ENCODE results near the gene CAPN14. TPM values are rescaled to one million over a fixed set of nuclear protein-coding genes. Genes with fewer than 3 reads are reported as not detected.

Gene CAPN14
- total and polyA plus RNA-seq, 2 experiments from 2014 or later, result 0.06 to 0.33 TPM

- Histone ChIP-seq H3K27me3 (no peaks in the 10 kb centered on the region), H3K36me3 (replicated peaks; ENCODE audit: insufficient read depth, low read depth) (no peaks in the 10 kb centered on the region), H3K4me3 (no peak overlapping the region), H3K9me2 (replicated peaks; ENCODE audit: insufficient read depth) (no peaks in the 10 kb centered on the region), H2AFZ (no peak overlapping the region), H4K20me1 (ENCODE audit: insufficient read depth, poor library complexity, severe bottlenecking) (no peaks in the 10 kb centered on the region), H3K4me1 (ENCODE audit: insufficient read depth) (peaks cover 2% of the 10 kb centered on the region), H3K79me2 (peaks cover 8% of the 10 kb centered on the region), H3K9me3 (ENCODE audit: low read depth) (no peaks in the 10 kb centered on the region), H3K4me2 (no peak overlapping the region), H3K27ac (no peak overlapping the region)
- WGBS (ENCODE audit: low lambda C conversion rate, missing lambda C conversion rate), result 79% methylated on average over 22 of the region's 22 CpGs
- DNase-seq (ENCODE audit: low spot score), result no peak
- TF ChIP-seq CTCF (IDR thresholded peaks at IDR 0.05; ENCODE audit: poor library complexity) (no peak), EZH2phosphoT487 (IDR thresholded peaks at IDR 0.05; ENCODE audit: low read depth, severe bottlenecking, unreplicated experiment) (no peak), EZH2 (IDR thresholded peaks at IDR 0.05; ENCODE audit: borderline replicate concordance) (no peak)
Measured at GRCh38 chr2:31239593-31240177, 22.4 kb upstream of the CAPN14 start.

GRCh38 chr2:31238906-31239592 lies 21.7 kb upstream of the CAPN14 start:
- no peak overlapping the region for H3K4me3 ChIP-seq
- no peaks in the 10 kb centered on the region for H4K20me1 ChIP-seq (ENCODE audit: insufficient read depth, poor library complexity, severe bottlenecking)
- TF ChIP-seq EZH2phosphoT487 (IDR thresholded peaks at IDR 0.05; ENCODE audit: low read depth, severe bottlenecking, unreplicated experiment) (no peak), CTCF (IDR thresholded peaks at IDR 0.05; ENCODE audit: poor library complexity) (no peak), EZH2 (IDR thresholded peaks at IDR 0.05; ENCODE audit: borderline replicate concordance) (no peak)
- H3K27ac ChIP-seq, result no peak overlapping the region
- DNase-seq (ENCODE audit: low spot score), result no peak
- H2AFZ ChIP-seq, result no peak overlapping the region
- no peaks in the 10 kb centered on the region for H3K27me3 ChIP-seq
- no peaks in the 10 kb centered on the region for H3K36me3 ChIP-seq (replicated peaks; ENCODE audit: insufficient read depth, low read depth)
- no peaks in the 10 kb centered on the region for H3K9me3 ChIP-seq (ENCODE audit: low read depth)
- WGBS (ENCODE audit: low lambda C conversion rate, missing lambda C conversion rate), result 95% methylated on average over 13 of the region's 13 CpGs
- H3K9me2 ChIP-seq (replicated peaks; ENCODE audit: insufficient read depth), result no peaks in the 10 kb centered on the region
- no peak overlapping the region for H3K4me2 ChIP-seq
- H3K4me1 ChIP-seq (ENCODE audit: insufficient read depth), result peaks cover 6% of the 10 kb centered on the region
- peaks cover 8% of the 10 kb centered on the region for H3K79me2 ChIP-seq

GRCh38 chr2:31238126-31238905 lies 21.0 kb upstream of the CAPN14 start:
- Histone ChIP-seq H3K27me3 (no peaks in the 10 kb centered on the region), H3K4me1 (ENCODE audit: insufficient read depth) (peaks cover 6% of the 10 kb centered on the region), H3K27ac (no peak overlapping the region), H2AFZ (no peak overlapping the region), H3K9me3 (ENCODE audit: low read depth) (no peaks in the 10 kb centered on the region), H3K4me3 (no peak overlapping the region), H4K20me1 (ENCODE audit: insufficient read depth, poor library complexity, severe bottlenecking) (no peaks in the 10 kb centered on the region), H3K4me2 (no peak overlapping the region), H3K79me2 (peaks cover 8% of the 10 kb centered on the region), H3K9me2 (replicated peaks; ENCODE audit: insufficient read depth) (no peaks in the 10 kb centered on the region), H3K36me3 (replicated peaks; ENCODE audit: insufficient read depth, low read depth) (no peaks in the 10 kb centered on the region)
- WGBS (ENCODE audit: low lambda C conversion rate, missing lambda C conversion rate), result 69% methylated on average over 10 of the region's 10 CpGs
- no peak for DNase-seq (ENCODE audit: low spot score)
- no peak for TF ChIP-seq EZH2phosphoT487 (IDR thresholded peaks at IDR 0.05; ENCODE audit: low read depth, severe bottlenecking, unreplicated experiment)
- no peak for TF ChIP-seq EZH2 (IDR thresholded peaks at IDR 0.05; ENCODE audit: borderline replicate concordance)
- no peak for TF ChIP-seq CTCF (IDR thresholded peaks at IDR 0.05; ENCODE audit: poor library complexity)
